GM12892 (cell line): ENCODE results near the gene CCDC33.

Experiments
- DNase-seq: peaks from one replicate; pipeline ENCODE4 v3.0.0; 2011; ENCODE audit not compliant: insufficient read length
- FAIRE-seq: peaks from 2 replicates; lab custom pipeline; 2011; peaks lifted over from hg19 to GRCh38; lab: Jason Lieb, UNC
- POLR2A ChIP-seq: IDR thresholded peaks from 2 replicates; pipeline ENCODE4 v1.6.1; 2011; ENCODE audit warnings: low read depth, low read length, control low read depth
- POLR2AphosphoS5 ChIP-seq: IDR thresholded peaks from 2 replicates; pipeline ENCODE4 v1.6.1; 2011; ENCODE audit warnings: low read depth, low read length, control low read depth
- TAF1 ChIP-seq: IDR thresholded peaks from 2 replicates; pipeline ENCODE4 v1.6.1; 2011; ENCODE audit warnings: low read depth, mild to moderate bottlenecking, control low read depth, low read length, borderline replicate concordance

Gene CCDC33

DNA sequence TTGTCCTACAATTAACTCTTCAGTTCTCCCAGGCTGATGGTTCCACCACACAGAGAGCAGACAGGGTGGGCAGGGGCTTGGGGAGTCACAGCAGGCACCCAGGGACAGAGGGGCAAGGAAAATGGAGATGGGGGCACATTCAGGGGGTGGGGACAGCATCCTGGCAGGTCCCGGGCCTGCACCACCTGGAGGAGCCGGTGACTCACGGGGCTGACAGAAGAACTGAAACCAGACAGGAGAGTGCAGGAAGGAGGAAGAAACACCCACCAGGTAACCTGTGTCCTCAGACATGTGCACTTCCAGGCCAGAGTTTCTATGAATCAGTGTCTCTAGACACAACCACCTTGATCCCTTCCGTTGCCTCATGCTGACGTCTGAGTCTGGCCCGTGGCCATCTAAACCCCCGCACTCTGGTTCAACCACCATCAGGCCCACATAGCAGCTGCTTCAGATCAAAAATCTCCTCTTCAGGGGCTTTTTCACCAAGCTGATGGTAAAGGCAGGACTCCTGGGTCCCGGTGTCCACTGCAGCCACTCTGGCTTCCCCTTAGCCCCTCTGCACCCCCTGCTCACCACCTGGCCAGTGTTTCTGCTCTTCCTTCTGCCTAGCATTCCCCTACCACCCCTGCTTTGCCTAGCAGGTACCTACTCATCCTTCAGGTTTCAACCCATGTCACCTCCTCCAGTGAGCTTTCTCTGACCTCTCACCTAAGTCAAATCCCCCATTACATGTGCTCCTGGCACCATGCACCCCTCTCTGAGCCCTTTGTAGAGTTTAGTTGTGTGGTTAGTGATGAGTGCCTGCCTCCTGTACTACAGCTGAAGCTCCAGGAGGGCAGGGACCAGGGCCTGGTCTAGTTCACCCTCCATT, 147.8 kb downstream of the CCDC33 start:
- DNase-seq (peak; percentile 77), FAIRE-seq (peak; percentile 96)
- TF ChIP-seq POLR2AphosphoS5 (peak; percentile 84), TAF1 (no peak), POLR2A (peak; percentile 58)

GRCh38 chr15:74384566-74384880, 148.4 kb downstream of the CCDC33 start:
- FAIRE-seq: no peak
- TF ChIP-seq POLR2AphosphoS5: no peak; the same call in 1 of the 2 replicates
- no peak for TF ChIP-seq TAF1
- 0 out of 2 replicates have a peak, but pooled peaks have one; percentile 11 for TF ChIP-seq POLR2A

GRCh38 chr15:74384881-74385643, 148.9 kb downstream of the CCDC33 start:
- TF ChIP-seq POLR2A (peak; percentile 75; the same call in 1 of the 2 replicates), POLR2AphosphoS5 (peak; percentile 86; the same call in 1 of the 2 replicates), TAF1 (no peak)
- DNase-seq (peak; percentile 81), FAIRE-seq (no peak)

More at GRCh38 chr15:74384566-74384880, 148.4 kb downstream of the CCDC33 start:
- DNase-seq: no peak

DNA sequence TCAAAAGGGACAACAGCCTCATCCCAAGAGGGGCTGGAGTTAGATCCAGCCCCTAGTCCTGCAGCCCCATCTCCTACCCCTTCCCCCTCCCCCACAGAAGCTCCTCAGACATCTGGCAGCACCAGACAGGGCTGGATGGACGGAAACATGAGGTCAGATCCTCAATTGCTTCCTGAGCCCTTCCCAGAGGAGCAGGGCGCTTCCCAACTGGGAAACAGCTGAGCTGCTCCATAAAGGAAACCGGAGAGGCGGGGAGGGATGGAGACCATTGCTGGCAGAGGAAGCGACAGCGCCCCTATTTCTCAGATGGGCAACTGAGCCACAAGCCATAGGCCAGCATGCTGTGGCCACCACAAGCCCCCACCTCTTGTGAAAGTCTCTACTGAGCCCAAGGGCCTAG, 149.6 kb downstream of the CCDC33 start:
- FAIRE-seq (no peak), DNase-seq (no peak)
- no peak for TF ChIP-seq TAF1
